GM12875 (cell line): ENCODE data around the gene NHSL2.

Experiments used
- H3K4me3 ChIP-seq: one replicate; pipeline ENCODE4 v1.5.1; 2011; ENCODE audit warnings: low read depth, low read length, control low read depth
- CTCF ChIP-seq: IDR thresholded peaks from 2 replicates; pipeline ENCODE4 v1.5.1; 2011; ENCODE audit warnings: low read depth, mild to moderate bottlenecking, control low read depth, inconsistent platforms, low read length, moderate library complexity, borderline replicate concordance; ENCODE audit not compliant: insufficient read depth

The NHSL2 gene

GRCh38 chrX:72025236-72025770, 114.7 kb downstream of the NHSL2 start:
- no peak overlapping the region for H3K4me3 ChIP-seq
- TF ChIP-seq CTCF, result no peak

GRCh38 chrX:72026341-72027023, 115.8 kb downstream of the NHSL2 start:
- H3K4me3 ChIP-seq, result no peak overlapping the region
- no peak for TF ChIP-seq CTCF

GRCh38 chrX:72027024-72027913, 116.6 kb downstream of the NHSL2 start:
- no peak for TF ChIP-seq CTCF
- no peak overlapping the region for H3K4me3 ChIP-seq

GRCh38 chrX:72027914-72028307, 117.3 kb downstream of the NHSL2 start:
- TF ChIP-seq CTCF, result no peak
- H3K4me3 ChIP-seq, result no peak overlapping the region

GRCh38 chrX:72028701-72029470, 118.2 kb downstream of the NHSL2 start:
- no peak overlapping the region for H3K4me3 ChIP-seq
- TF ChIP-seq CTCF, result no peak

- no peak overlapping the region for H3K4me3 ChIP-seq
- TF ChIP-seq CTCF, result no peak
Observed at GRCh38 chrX:72029483-72030411, 119.1 kb downstream of the NHSL2 start.
